ENCODE results near the gene EBLN1. TPM values are rescaled to one million over a fixed set of nuclear protein-coding genes. Genes with fewer than 3 reads are reported as not detected.

EBLN1 gene
- total and polyA plus RNA-seq, 2 of the 8 experiments (the other 6 are each of a cell fraction or from before 2014, with no cell fraction given), result not detected

DNA sequence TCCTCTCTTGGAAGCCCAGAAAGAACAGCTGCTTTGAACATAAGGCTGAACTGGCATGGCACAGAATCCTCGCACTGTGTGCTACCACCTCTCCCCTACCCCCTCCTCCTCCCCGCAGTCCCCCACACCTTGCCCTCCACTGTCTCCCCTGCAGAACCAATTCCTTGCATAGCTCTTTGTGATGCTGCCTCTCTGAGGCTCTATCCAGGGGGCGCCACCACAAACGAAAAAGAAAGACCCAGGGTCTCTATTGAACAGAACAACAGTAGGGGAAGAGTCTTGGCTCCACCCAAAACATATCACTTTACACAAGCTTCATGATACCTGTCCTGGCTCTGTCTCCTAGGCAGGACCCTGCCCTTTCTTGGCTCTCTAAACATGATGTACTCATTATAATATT, 26.2 kb upstream of the EBLN1 start:
- Histone ChIP-seq H3K23me2 (ENCODE audit: low read depth, low read length) (no peaks in the 10 kb centered on the region), H4K91ac (replicated peaks; ENCODE audit: insufficient read length, low read length) (no peak overlapping the region), H2BK12ac (ENCODE audit: low read depth, low read length) (no peak overlapping the region), H4K20me1 (replicated peaks in 1 of 2; ENCODE audit: control insufficient read depth in 1 of 2, insufficient read depth in 2 of 2, low read length in 2 of 2) (no peaks in the 10 kb centered on the region), H3K4me3 (ENCODE audit: extremely low read depth in 1 of 4, insufficient read depth in 2 of 4, low read depth in 3 of 4, low read length in 4 of 4) (no peak overlapping the region), H3K18ac (ENCODE audit: extremely low read depth, low read length) (no peak overlapping the region), H2BK120ac (replicated peaks; ENCODE audit: low read depth, low read length) (no peak overlapping the region), H3K79me1 (ENCODE audit: low read depth, low read length) (no peaks in the 10 kb centered on the region), H3K4ac (replicated peaks; ENCODE audit: insufficient read length, low read depth, low read length) (no peak overlapping the region), H3K27ac (ENCODE audit: low read depth, low read length) (no peak overlapping the region), H3K56ac (replicated peaks; ENCODE audit: insufficient read length, low read depth, low read length) (no peak overlapping the region), H3K14ac (ENCODE audit: insufficient read length) (no peak overlapping the region), H2BK5ac (ENCODE audit: low read depth, low read length) (no peak overlapping the region), H3K4me1 (replicated peaks in 1 of 4; ENCODE audit: control insufficient read depth in 3 of 4, insufficient read depth in 4 of 4, low read length in 3 of 4) (no peaks in the 10 kb centered on the region; a peak in 1 of 7 replicates), H2AFZ (ENCODE audit: low read length) (no peak overlapping the region), H3K27me3 (replicated peaks in 1 of 4; ENCODE audit: control insufficient read depth in 3 of 4, extremely low read depth in 1 of 4, insufficient read depth in 3 of 4, low read length in 3 of 4) (no peaks in the 10 kb centered on the region), H2BK20ac (ENCODE audit: low read length) (no peak overlapping the region), H3K9me3 (ENCODE audit: insufficient read depth in 2 of 2, low read depth in 1 of 2, low read length in 1 of 2) (no peaks in the 10 kb centered on the region; a peak in 1 of 4 replicates), H3K9ac (replicated peaks in 1 of 4; ENCODE audit: extremely low read depth in 1 of 4, low read depth in 3 of 4, low read length in 3 of 4) (no peak overlapping the region), H3K36me3 (ENCODE audit: control insufficient read depth in 2 of 4, insufficient read depth in 4 of 4, low read length in 3 of 4) (no peaks in the 10 kb centered on the region), H3K23ac (ENCODE audit: insufficient read length) (no peak overlapping the region), H4K5ac (ENCODE audit: insufficient read length, low read depth, low read length) (no peak overlapping the region), H3K4me2 (ENCODE audit: insufficient read depth in 1 of 2, low read depth in 2 of 2, low read length in 2 of 2) (no peak overlapping the region), H4K8ac (ENCODE audit: extremely low read depth, insufficient read depth, low read length) (no peak overlapping the region), H3K79me2 (ENCODE audit: control insufficient read depth in 1 of 2, insufficient read depth in 2 of 2, low read length in 2 of 2) (no peaks in the 10 kb centered on the region), H2BK15ac (ENCODE audit: low read length) (no peak overlapping the region), H2AK5ac (ENCODE audit: low read depth, low read length) (no peak overlapping the region)
- ChIA-PET CTCF (ENCODE audit: partially characterized antibody) (interaction anchor here (0.6 to 3.3 kb wide), 21 partner anchors 10 to 769 kb away, joined by 3 to 20 read pairs (median 3); no protein-coding TSS in a partner anchor), POLR2A (ENCODE audit: partially characterized antibody) (no interaction called here)
- FAIRE-seq, result no peak
- DNase-seq (ENCODE audit: low read depth in 1 of 2, low spot score in 2 of 2), result peak in 1 of 2 experiments; percentile 58
- TF ChIP-seq RAD21 (IDR thresholded peaks at IDR 0.05 in 1 of 2, conservative IDR thresholded peaks at IDR 0.05 in 1 of 2; ENCODE audit: low read depth in 2 of 2, low read length in 2 of 2) (peak; percentile 8 to 36; a peak in 3 of 4 replicates), TAF7 (optimal IDR thresholded peaks at IDR 0.05; ENCODE audit: borderline replicate concordance, low read depth, low read length) (no peak), CTBP2 (IDR thresholded peaks at IDR 0.05; ENCODE audit: borderline replicate concordance, insufficient read depth, insufficient read length, low read length) (no peak), SP2 (IDR thresholded peaks at IDR 0.05; ENCODE audit: low read length) (no peak), GTF2F1 (IDR thresholded peaks at IDR 0.05; ENCODE audit: borderline replicate concordance, low read depth, low read length) (no peak), NRF1 (IDR thresholded peaks at IDR 0.05; ENCODE audit: low read depth, low read length) (no peak), CTCF (IDR thresholded peaks at IDR 0.05; ENCODE audit: control extremely low read depth in 1 of 3, insufficient read depth in 1 of 3, low read depth in 1 of 3, low read length in 3 of 3) (peak in 2 of 3 experiments; percentile 30 to 32; a peak in 3 of 4 replicates)
- 71% methylated on average over 3 of the region's 4 CpGs; no CpG with 5 or more reads in 1 of the 2 experiments for WGBS, 2 experiments (ENCODE audit: extremely low coverage in 1 of 2, insufficient coverage in 1 of 2, insufficient read length in 1 of 2, insufficient replicate concordance in 2 of 2, low coverage in 1 of 2, low lambda C conversion rate in 2 of 2, missing lambda C conversion rate in 1 of 2)

Data from H1 (cell line).